AG09319 (cell line): ENCODE results near the gene CFAP126.
"Not testable (repeated sequence)": the region's sequence is repeated elsewhere in the genome, so short reads cannot be mapped to it uniquely, and the experiment has no call there.

ENCODE experiments used
- DNase-seq: peaks from one replicate; pipeline ENCODE4 v3.0.0-alpha.2; 2010; ENCODE audit warnings: low read depth; ENCODE audit errors: extremely low read depth
- TF ChIP-seq, protein P1 (sequence below): IDR thresholded peaks from 2 replicates; pipeline ENCODE4 v1.5.1; 2011; ENCODE audit warnings: low read depth, mild to moderate bottlenecking, inconsistent platforms, low read length, moderate library complexity

CFAP126 gene

DNA sequence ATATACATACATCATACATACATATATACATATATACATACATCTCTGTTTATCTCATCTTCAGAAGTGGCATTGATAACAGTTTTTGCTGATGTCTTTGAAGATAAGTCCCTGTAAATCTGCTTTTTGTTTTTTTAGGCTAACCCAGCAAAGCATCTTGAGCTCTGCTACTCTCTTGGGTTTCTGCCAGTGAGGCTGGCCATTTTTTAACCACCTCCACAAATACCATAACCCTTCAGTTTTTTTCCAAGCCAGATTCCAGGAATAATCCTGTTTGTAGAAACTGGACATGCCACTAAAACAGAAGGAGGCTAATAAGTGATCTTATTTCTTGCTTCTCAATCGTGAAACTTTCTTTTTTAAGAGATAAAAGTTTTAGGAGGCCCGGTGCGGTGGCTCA is 31.9 kb downstream of the CFAP126 start:
- TF ChIP-seq, protein P1, sequence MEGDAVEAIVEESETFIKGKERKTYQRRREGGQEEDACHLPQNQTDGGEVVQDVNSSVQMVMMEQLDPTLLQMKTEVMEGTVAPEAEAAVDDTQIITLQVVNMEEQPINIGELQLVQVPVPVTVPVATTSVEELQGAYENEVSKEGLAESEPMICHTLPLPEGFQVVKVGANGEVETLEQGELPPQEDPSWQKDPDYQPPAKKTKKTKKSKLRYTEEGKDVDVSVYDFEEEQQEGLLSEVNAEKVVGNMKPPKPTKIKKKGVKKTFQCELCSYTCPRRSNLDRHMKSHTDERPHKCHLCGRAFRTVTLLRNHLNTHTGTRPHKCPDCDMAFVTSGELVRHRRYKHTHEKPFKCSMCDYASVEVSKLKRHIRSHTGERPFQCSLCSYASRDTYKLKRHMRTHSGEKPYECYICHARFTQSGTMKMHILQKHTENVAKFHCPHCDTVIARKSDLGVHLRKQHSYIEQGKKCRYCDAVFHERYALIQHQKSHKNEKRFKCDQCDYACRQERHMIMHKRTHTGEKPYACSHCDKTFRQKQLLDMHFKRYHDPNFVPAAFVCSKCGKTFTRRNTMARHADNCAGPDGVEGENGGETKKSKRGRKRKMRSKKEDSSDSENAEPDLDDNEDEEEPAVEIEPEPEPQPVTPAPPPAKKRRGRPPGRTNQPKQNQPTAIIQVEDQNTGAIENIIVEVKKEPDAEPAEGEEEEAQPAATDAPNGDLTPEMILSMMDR = no peak
- DNase-seq = no peak

DNA sequence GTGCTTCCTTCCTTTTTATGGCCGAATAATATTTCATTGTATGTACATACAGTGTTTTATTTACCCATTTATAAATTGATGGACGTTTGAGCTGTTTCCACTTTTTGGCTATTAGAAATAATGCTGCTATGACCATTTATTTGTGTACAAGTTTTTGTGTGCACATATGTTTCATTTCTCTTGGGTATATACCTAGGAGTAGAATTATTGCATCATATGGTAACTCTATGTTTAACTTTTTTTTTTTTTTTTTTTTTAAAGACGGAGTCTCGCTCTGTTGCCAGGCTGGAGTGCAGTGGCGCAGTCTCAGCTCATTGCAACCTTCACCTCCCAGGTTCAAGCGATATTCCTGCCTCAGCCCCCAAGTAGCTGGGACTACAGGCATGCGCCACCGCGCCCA is 34.5 kb downstream of the CFAP126 start:
- no peak for DNase-seq
- TF ChIP-seq, protein P1 = no peak

DNA sequence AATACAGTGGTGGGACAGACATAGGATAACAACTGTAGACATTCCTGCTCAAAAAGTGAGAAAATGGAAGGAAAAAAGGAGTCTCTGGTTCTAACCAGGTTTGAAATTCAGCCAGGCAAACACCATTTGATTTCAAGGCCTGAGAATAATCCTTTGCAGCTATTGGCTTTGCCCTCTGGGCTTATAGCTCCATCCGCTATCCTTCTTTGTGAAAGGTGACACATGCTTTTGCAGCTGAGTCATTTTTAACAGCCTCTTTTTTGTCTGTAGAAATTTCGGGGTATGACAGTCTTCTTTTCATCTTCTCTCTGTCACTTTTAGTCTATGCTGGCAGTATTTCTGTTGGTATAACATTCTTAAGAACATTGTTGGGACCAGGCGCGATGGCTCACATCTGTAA is 37.3 kb downstream of the CFAP126 start:
- TF ChIP-seq, protein P1 = no peak
- DNase-seq = no peak

DNA sequence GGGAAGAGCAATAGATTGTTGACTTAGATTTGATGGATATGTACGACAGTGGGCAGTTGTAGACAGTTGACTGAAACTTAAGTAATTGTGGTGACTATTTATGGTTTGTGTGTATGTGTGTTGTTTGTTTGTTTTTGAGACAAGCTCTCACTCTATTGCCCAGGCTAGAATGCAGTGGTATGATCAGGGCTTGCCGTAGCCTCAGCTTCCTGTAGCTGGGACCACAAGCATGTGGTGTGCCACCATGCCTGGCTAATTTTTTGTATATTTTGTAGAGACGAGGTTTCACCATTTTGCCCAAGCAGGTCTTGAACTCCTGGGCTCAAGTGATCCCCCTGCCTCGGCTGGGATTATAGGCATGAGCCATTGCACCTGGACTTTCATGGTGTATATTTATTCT is 43.7 kb downstream of the CFAP126 start:
- DNase-seq = no peak
- TF ChIP-seq, protein P1 = no peak

DNA sequence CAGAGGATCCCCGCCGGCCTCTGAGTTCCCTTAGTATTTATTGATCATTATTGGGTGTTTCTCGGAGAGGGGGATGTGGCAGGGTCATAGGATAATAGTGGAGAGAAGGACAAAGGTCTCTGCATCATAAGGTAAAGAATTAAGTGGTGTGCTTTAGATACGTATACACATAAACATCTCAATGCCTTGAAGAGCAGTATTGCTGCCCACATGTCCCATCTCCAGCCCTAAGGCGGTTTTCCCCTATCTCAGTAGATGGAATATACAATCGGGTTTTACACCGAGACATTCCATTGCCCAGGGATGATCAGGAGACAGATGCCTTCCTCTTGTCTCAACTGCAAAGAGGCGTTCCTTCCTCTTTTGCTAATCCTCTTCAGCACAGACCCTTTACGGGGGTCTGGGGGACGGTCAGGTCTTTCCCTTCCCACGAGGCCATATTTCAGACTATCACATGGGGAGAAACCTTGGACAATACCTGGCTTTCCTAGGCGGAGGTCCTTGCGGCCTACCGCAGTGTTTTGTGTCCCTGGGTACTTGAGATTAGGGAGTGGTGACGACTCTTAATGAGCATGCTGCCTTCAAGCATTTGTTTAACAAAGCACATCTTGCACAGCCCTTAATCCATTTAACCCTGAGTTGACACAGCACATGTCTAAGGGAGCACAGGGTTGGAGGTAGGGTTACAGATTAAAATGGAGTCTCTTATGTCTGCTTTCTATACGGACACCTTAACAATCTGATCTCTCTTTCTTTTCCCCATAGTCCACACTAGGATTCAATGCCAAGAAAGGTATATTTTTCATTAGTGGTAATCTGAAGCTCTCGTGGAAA is 51.6 kb downstream of the CFAP126 start:
- DNase-seq = not testable (repeated sequence)
